HCT116 (cell line): ENCODE measurements around the gene CCDC57. TPM values are rescaled to one million over a fixed set of nuclear protein-coding genes. Genes with fewer than 3 reads are reported as not detected.

Experiments used
- ATAC-seq: fragments of 200-7000 bp; cut with Tn5 transposase; 2 replicates; pipeline ENCODE4 v1.9.1; 2020; ENCODE audit warnings: mild to moderate bottlenecking, moderate library complexity
- BruUV-seq: library from RNA; stranded (reverse); fragments of 400-500 nt; replicated peaks from 2 replicates; lab custom pipeline; 2021; lab: Mats Ljungman, UMichigan
- CTCF ChIA-PET: fragments of 300-600 bp; sonication (Branson Sonifier 250); formaldehyde crosslinking; loops from one replicate; lab custom pipeline; 2021; ENCODE audit warnings: antibody characterized with exemption; lab: Charles Lee
- POLR2A ChIA-PET: fragments of 300-600, 350-600 bp; sonication (Branson Sonifier 250); formaldehyde crosslinking; loops from one replicate; lab custom pipeline; 2021; ENCODE audit warnings: antibody characterized with exemption; lab: Charles Lee
- RAD21 ChIA-PET, 2 experiments: fragments of 300-600 bp; sonication (Branson Sonifier 250); formaldehyde crosslinking; loops; one replicate each; lab custom pipeline; 2023; ENCODE audit warnings: low total read pairs in 2 of 2; ENCODE audit not compliant: uncharacterized antibody in 2 of 2, unreplicated experiment in 2 of 2, low non-redundant PET in 1 of 2; lab: Charles Lee
- DNase-seq: peaks from one replicate; pipeline ENCODE4 v3.0.0-alpha.2; 2010; ENCODE audit warnings: low read depth, low spot score
- H2AFZ ChIP-seq: fragments of 200-600 bp; shearing (Covaris generic), sonication (generic); 2 replicates; pipeline ENCODE4 v1.6.1; 2017; ENCODE audit warnings: low read depth, mixed run types, mixed read lengths, antibody characterized with exemption, low read length; ENCODE audit not compliant: poor library complexity, severe bottlenecking
- H3K27ac ChIP-seq: 2 replicates; pipeline ENCODE4 v1.5.1; 2012; ENCODE audit warnings: low read depth, low read length
- H3K27me3 ChIP-seq: fragments of 200-600 bp; sonication (generic); 2 replicates; pipeline ENCODE4 v1.6.1; 2016; ENCODE audit warnings: mixed run types, low read length, mixed read lengths; ENCODE audit not compliant: insufficient read depth
- H3K36me3 ChIP-seq, 2 experiments: fragments of 200-500 bp in 1 of 2; fragments of 200-600 bp in 1 of 2; sonication (Bioruptor generic) in 1 of 2; sonication (generic) in 1 of 2; 2 replicates each; pipeline versions ENCODE4 v1.5.1 to v1.6.1; 2014 to 2016; ENCODE audit warnings: low read length in 2 of 2, inconsistent platforms in 1 of 2, mixed read lengths in 1 of 2, mixed run types in 1 of 2; ENCODE audit not compliant: insufficient read depth in 2 of 2, control insufficient read depth in 1 of 2
- H3K4me1 ChIP-seq, 2 experiments: fragments of 200-600 bp in 1 of 2; sonication (generic) in 1 of 2; 2 replicates each; pipeline versions ENCODE4 v1.5.1 to v1.6.1; 2012 to 2017; ENCODE audit warnings: low read length in 2 of 2, inconsistent platforms in 1 of 2, mild to moderate bottlenecking in 1 of 2, mixed read lengths in 1 of 2, mixed run types in 1 of 2, moderate library complexity in 1 of 2; ENCODE audit not compliant: insufficient read depth in 2 of 2, control insufficient read depth in 1 of 2
- H3K4me2 ChIP-seq: fragments of 200-600 bp; sonication (generic); 2 replicates; pipeline ENCODE4 v1.6.1; 2017; ENCODE audit warnings: mixed run types, low read length, mixed read lengths
- H3K4me3 ChIP-seq, 2 experiments: fragments of 200-600 bp in 1 of 2; sonication (generic) in 1 of 2; replicated peaks in 1 of 2; 2 replicates each; pipeline ENCODE4 v1.5.1; 2011 to 2016; ENCODE audit warnings: low read length in 2 of 2, control low read depth in 1 of 2, low read depth in 1 of 2, mild to moderate bottlenecking in 1 of 2, mixed read lengths in 1 of 2, mixed run types in 1 of 2
- H3K79me2 ChIP-seq: fragments of 200-600 bp; sonication (generic); 2 replicates; pipeline ENCODE4 v1.6.1; 2017; ENCODE audit warnings: mild to moderate bottlenecking, mixed run types, low read length, moderate library complexity, mixed read lengths; ENCODE audit not compliant: insufficient read depth
- H3K9ac ChIP-seq: fragments of 200-600 bp; sonication (generic); 2 replicates; pipeline ENCODE4 v1.6.1; 2016; ENCODE audit warnings: low read length, mixed read lengths
- H3K9me2 ChIP-seq: fragments of 200-600 bp; sonication (generic), shearing (Covaris generic); 2 replicates; pipeline ENCODE4 v1.6.1; 2017; ENCODE audit warnings: mixed run types, mild to moderate bottlenecking, moderate library complexity; ENCODE audit not compliant: insufficient read depth
- H3K9me3 ChIP-seq, 2 experiments: fragments of 200-500 bp in 1 of 2; fragments of 200-600 bp in 1 of 2; sonication (Bioruptor generic) in 1 of 2; sonication (generic) in 1 of 2; 2 replicates each; pipeline ENCODE4 v1.6.1; 2014 to 2017; ENCODE audit warnings: low read length in 2 of 2, mixed read lengths in 2 of 2, inconsistent platforms in 1 of 2, low read depth in 1 of 2, mild to moderate bottlenecking in 1 of 2, mixed run types in 1 of 2, moderate library complexity in 1 of 2; ENCODE audit not compliant: control insufficient read depth in 1 of 2, insufficient read depth in 1 of 2
- H4K20me1 ChIP-seq: fragments of 200-600 bp; sonication (generic), shearing (Covaris generic); 2 replicates; pipeline ENCODE4 v1.6.1; 2017; ENCODE audit warnings: mixed run types, mild to moderate bottlenecking, moderate library complexity; ENCODE audit not compliant: insufficient read depth
- ATF3 ChIP-seq: IDR thresholded peaks from 2 replicates; pipeline ENCODE4 v1.6.1; 2012
- CBX3 ChIP-seq: IDR thresholded peaks from 2 replicates; pipeline ENCODE4 v1.6.1; 2012; ENCODE audit warnings: low read depth
- EGR1 ChIP-seq: IDR thresholded peaks from 2 replicates; pipeline ENCODE4 v1.6.1; 2012; ENCODE audit warnings: low read depth
- EZH2 ChIP-seq: fragments of 200-600 bp; sonication (generic); IDR thresholded peaks from 2 replicates; pipeline ENCODE4 v1.6.1; 2017; ENCODE audit warnings: antibody characterized with exemption, mixed run types
- POLR2AphosphoS5 ChIP-seq: IDR thresholded peaks from 2 replicates; pipeline ENCODE4 v1.6.1; 2011; ENCODE audit warnings: mild to moderate bottlenecking, low read depth, low read length, moderate library complexity
- REST ChIP-seq: IDR thresholded peaks from 2 replicates; pipeline ENCODE4 v1.6.1; 2012; ENCODE audit warnings: low read depth
- SRF ChIP-seq: IDR thresholded peaks from 2 replicates; pipeline ENCODE4 v1.6.1; 2012; ENCODE audit warnings: low read depth
- YY1 ChIP-seq: IDR thresholded peaks from 2 replicates; pipeline ENCODE4 v1.6.1; 2011; ENCODE audit warnings: low read length, low read depth, moderate library complexity, mild to moderate bottlenecking; ENCODE audit not compliant: insufficient replicate concordance; ENCODE audit errors: extremely low read depth
- ZFX ChIP-seq: fragments of 450-650 bp; IDR thresholded peaks from 2 replicates; pipeline ENCODE4 v1.6.1; 2017
- ZNF274 ChIP-seq: fragments of 200-500 bp; sonication (Bioruptor generic); IDR thresholded peaks from 2 replicates; pipeline ENCODE4 v1.6.1; 2014; ENCODE audit warnings: mild to moderate bottlenecking, low read depth, low read length, inconsistent platforms
- intact Hi-C: fragments of 100-400 bp; cut with micrococcal nuclease; formaldehyde crosslinking; loops from 2 replicates; pipeline ENCODE4 v1.10.0; 2022
- total RNA-seq: library from RNA; stranded (reverse); gene quantifications from one replicate; pipeline ENCODE4 v1.2.1, GENCODE V29; 2021; ENCODE audit not compliant: unreplicated experiment

The CCDC57 gene
- total RNA-seq, 1 experiment from 2014 or later: 143 TPM

GRCh38 chr17:82124101-82124500, 88.5 kb downstream of the CCDC57 start:
- ATAC-seq (no peak), DNase-seq (no peak)
- no TSS peak for BruUV-seq
- POLR2A ChIA-PET: interaction anchor here (0.6 kb wide), 1 partner anchor 9 kb away, joined by 6 read pairs; no protein-coding TSS in a partner anchor
- H2AFZ ChIP-seq: no peak overlapping the region
- no peaks in the 10 kb centered on the region for H3K36me3 ChIP-seq
- H3K9ac ChIP-seq: no peak overlapping the region
- no peaks in the 10 kb centered on the region for H4K20me1 ChIP-seq
- no peaks in the 10 kb centered on the region for H3K9me2 ChIP-seq
- H3K4me2 ChIP-seq: no peak overlapping the region
- no peak for TF ChIP-seq SRF
- TF ChIP-seq YY1: no peak
- no peak for TF ChIP-seq ZFX
- TF ChIP-seq ZNF274: no peak
- TF ChIP-seq EZH2: no peak
- no peak for TF ChIP-seq POLR2AphosphoS5
- TF ChIP-seq CBX3: no peak
- no peak for TF ChIP-seq EGR1
- no peak for TF ChIP-seq REST
- TF ChIP-seq ATF3: no peak
- no peaks in the 10 kb centered on the region for H3K9me3 ChIP-seq
- intact Hi-C loops: no loop called here
- RAD21 ChIA-PET: interaction anchor here in 1 of 2 experiments (0.6 kb wide), 1 partner anchor 252 kb away, joined by 5 read pairs; no protein-coding TSS in a partner anchor
- no peak overlapping the region for H3K27ac ChIP-seq
- no peak overlapping the region for H3K4me3 ChIP-seq
- no peaks in the 10 kb centered on the region for H3K79me2 ChIP-seq
- CTCF ChIA-PET: no interaction called here
- no peaks in the 10 kb centered on the region for H3K4me1 ChIP-seq
- H3K27me3 ChIP-seq: no peaks in the 10 kb centered on the region
